Measurements from ENCODE around the gene CNKSR3. TPM values are rescaled to one million over a fixed set of nuclear protein-coding genes. Genes with fewer than 3 reads are reported as not detected.

Gene CNKSR3
- polyA plus RNA-seq, 1 of the 3 experiments (the other 2 are of a cell fraction) = 1.6 TPM

DNA sequence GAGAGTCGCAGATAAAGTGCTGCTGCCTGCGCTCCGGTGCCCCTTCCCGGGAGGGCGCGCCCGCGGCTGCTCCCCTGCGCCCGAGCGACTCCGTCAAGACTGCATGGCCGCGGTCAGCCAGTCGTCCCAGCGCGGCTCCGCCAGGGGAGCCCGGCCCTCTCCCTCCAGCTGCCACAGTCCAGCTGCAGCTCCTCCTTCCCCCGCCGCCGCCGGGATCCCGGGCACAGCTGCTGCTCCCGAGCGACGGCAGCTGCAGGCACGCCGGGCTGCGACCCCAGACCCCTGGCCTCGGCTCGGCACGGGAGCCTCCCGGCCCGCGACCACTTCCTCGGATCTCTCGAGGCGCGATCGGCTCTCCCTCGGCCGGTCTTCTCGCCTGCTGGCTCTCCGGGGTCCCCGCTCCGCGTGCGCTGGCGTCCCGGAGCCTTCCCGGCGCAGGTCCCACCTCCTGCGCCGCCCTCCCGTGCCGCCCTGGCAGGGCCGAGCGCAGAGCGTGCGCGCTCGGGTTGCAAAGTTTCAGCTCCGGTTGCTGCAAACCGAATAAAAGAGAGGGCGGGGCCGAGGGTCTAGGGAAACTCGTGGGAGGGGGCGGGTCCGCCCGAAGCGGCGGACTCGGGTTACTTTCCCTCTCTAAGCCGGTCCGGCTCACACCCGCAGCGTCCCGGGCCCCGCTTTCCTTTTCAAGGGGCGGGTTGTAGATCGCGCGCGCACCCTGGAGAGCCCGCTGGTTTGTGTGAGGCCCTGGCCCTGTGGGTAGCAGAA lies at the start of gene CNKSR3 (continued):
- TF ChIP-seq, protein P1, sequence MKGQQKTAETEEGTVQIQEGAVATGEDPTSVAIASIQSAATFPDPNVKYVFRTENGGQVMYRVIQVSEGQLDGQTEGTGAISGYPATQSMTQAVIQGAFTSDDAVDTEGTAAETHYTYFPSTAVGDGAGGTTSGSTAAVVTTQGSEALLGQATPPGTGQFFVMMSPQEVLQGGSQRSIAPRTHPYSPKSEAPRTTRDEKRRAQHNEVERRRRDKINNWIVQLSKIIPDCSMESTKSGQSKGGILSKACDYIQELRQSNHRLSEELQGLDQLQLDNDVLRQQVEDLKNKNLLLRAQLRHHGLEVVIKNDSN (IDR thresholded peaks at IDR 0.05; ENCODE audit: borderline replicate concordance, low read depth) = 0 out of 2 replicates have a peak, but pooled peaks have one; percentile 24
- TF ChIP-seq SIN3A (IDR thresholded peaks at IDR 0.05; ENCODE audit: borderline replicate concordance, low read depth, low read length) (peak; percentile 30; the same call in 1 of the 2 replicates), FOXJ3 (CRISPR knock-in tag; IDR thresholded peaks at IDR 0.05) (no peak), CHD2 (IDR thresholded peaks at IDR 0.05; ENCODE audit: low read length, partially characterized antibody) (no peak), MEF2A (IDR thresholded peaks at IDR 0.05; ENCODE audit: borderline replicate concordance, low read depth) (no peak), TCF12 (IDR thresholded peaks at IDR 0.05) (0 out of 2 replicates have a peak, but pooled peaks have one; percentile 21), EZH2phosphoT487 (IDR thresholded peaks at IDR 0.05; ENCODE audit: borderline replicate concordance, low read depth) (no peak), MXI1 (IDR thresholded peaks at IDR 0.05; ENCODE audit: low read depth, low read length) (peak; percentile 94), GABPA (IDR thresholded peaks at IDR 0.05; ENCODE audit: low read depth) (no peak), RFX5 (IDR thresholded peaks at IDR 0.05; ENCODE audit: low read length) (no peak), FOXM1 (IDR thresholded peaks at IDR 0.05; ENCODE audit: low read depth) (no peak), NRF1 (IDR thresholded peaks at IDR 0.05; ENCODE audit: low read depth, low read length) (peak; percentile 70)
- TF ChIP-seq, protein P2, sequence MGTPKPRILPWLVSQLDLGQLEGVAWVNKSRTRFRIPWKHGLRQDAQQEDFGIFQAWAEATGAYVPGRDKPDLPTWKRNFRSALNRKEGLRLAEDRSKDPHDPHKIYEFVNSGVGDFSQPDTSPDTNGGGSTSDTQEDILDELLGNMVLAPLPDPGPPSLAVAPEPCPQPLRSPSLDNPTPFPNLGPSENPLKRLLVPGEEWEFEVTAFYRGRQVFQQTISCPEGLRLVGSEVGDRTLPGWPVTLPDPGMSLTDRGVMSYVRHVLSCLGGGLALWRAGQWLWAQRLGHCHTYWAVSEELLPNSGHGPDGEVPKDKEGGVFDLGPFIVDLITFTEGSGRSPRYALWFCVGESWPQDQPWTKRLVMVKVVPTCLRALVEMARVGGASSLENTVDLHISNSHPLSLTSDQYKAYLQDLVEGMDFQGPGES (IDR thresholded peaks at IDR 0.05; ENCODE audit: low read depth, low read length) = no peak

DNA sequence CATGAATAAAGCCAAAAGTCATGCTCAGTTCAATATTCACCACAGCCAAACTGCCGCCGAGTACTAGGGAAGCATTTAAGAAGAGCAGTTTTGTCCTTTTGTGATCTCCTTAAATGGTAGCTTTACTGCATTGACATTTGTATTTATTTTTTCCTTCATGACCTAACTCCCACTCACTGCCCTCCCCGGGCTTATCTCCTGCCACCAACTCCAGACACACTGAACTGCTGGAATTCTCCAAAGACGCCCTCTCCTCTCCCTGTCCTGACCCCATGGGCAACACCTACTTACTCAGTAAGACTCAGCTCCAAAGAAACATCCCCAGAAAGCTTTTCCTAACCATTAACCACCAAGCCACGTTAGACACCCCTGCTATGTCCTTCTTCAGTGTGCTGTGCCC lies 48.5 kb upstream of the CNKSR3 start:
- peaks cover 0 to 7% of the 10 kb centered on the region in 2 experiments; a peak in 2 of 4 replicates for H3K4me1 ChIP-seq (ENCODE audit: control insufficient read depth in 1 of 2, insufficient read depth in 2 of 2, low read depth in 1 of 2, low read length in 1 of 2)
- ChIA-PET POLR2A (no interaction called here), CTCF (no interaction called here)

More for the DNA sequence above, 48.5 kb upstream of the CNKSR3 start:
- H3K9ac ChIP-seq = no peak overlapping the region
- H4K20me1 ChIP-seq (ENCODE audit: insufficient read depth) = no peaks in the 10 kb centered on the region
- no peak overlapping the region for H3K4me2 ChIP-seq
- no peaks in the 10 kb centered on the region for H3K9me2 ChIP-seq
- no peak overlapping the region for H2AFZ ChIP-seq (ENCODE audit: low read depth)
- no peak overlapping the region for H3K27ac ChIP-seq (ENCODE audit: low read depth in 2 of 2, low read length in 1 of 2)
- H3K4me3 ChIP-seq (ENCODE audit: low read depth in 2 of 2, low read length in 1 of 2) = no peak overlapping the region
- TF ChIP-seq RXRA (IDR thresholded peaks at IDR 0.05; ENCODE audit: borderline replicate concordance, low read depth) = no peak
- no peak for TF ChIP-seq POLR2AphosphoS5 (IDR thresholded peaks at IDR 0.05; ENCODE audit: low read depth, low read length)
- TF ChIP-seq, protein P3, sequence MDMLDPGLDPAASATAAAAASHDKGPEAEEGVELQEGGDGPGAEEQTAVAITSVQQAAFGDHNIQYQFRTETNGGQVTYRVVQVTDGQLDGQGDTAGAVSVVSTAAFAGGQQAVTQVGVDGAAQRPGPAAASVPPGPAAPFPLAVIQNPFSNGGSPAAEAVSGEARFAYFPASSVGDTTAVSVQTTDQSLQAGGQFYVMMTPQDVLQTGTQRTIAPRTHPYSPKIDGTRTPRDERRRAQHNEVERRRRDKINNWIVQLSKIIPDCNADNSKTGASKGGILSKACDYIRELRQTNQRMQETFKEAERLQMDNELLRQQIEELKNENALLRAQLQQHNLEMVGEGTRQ (IDR thresholded peaks at IDR 0.05; ENCODE audit: borderline replicate concordance, low read depth, low read length) = no peak
- no peak for TF ChIP-seq RCOR1 (IDR thresholded peaks at IDR 0.05; ENCODE audit: low read length)
- TF ChIP-seq ELF1 (IDR thresholded peaks at IDR 0.05) = no peak
- no peak for TF ChIP-seq NFIC (IDR thresholded peaks at IDR 0.05; ENCODE audit: borderline replicate concordance)
- TF ChIP-seq EP300 (IDR thresholded peaks at IDR 0.05; ENCODE audit: borderline replicate concordance in 1 of 2, low read depth in 1 of 2, low read length in 1 of 2) = no peak
- no peak for DNase-seq
- H3K36me3 ChIP-seq (replicated peaks in 1 of 2; ENCODE audit: control insufficient read depth in 1 of 2, insufficient read depth in 2 of 2, low read length in 1 of 2) = no peaks in the 10 kb centered on the region
- 63% methylated on average over 5 of the region's 5 CpGs for WGBS (ENCODE audit: low lambda C conversion rate)
- no peaks in the 10 kb centered on the region for H3K79me2 ChIP-seq (ENCODE audit: insufficient read depth)
- H3F3A ChIP-seq (replicated peaks; ENCODE audit: insufficient read depth) = no peaks in the 10 kb centered on the region
- H3K9me3 ChIP-seq = no peaks in the 10 kb centered on the region
- H3K27me3 ChIP-seq (ENCODE audit: insufficient read depth) = no peaks in the 10 kb centered on the region
